ENCODE data around the gene GRB14.
"Not testable (repeated sequence)": the region's sequence is repeated elsewhere in the genome, so short reads cannot be mapped to it uniquely, and the experiment has no call there.

The GRB14 gene

DNA sequence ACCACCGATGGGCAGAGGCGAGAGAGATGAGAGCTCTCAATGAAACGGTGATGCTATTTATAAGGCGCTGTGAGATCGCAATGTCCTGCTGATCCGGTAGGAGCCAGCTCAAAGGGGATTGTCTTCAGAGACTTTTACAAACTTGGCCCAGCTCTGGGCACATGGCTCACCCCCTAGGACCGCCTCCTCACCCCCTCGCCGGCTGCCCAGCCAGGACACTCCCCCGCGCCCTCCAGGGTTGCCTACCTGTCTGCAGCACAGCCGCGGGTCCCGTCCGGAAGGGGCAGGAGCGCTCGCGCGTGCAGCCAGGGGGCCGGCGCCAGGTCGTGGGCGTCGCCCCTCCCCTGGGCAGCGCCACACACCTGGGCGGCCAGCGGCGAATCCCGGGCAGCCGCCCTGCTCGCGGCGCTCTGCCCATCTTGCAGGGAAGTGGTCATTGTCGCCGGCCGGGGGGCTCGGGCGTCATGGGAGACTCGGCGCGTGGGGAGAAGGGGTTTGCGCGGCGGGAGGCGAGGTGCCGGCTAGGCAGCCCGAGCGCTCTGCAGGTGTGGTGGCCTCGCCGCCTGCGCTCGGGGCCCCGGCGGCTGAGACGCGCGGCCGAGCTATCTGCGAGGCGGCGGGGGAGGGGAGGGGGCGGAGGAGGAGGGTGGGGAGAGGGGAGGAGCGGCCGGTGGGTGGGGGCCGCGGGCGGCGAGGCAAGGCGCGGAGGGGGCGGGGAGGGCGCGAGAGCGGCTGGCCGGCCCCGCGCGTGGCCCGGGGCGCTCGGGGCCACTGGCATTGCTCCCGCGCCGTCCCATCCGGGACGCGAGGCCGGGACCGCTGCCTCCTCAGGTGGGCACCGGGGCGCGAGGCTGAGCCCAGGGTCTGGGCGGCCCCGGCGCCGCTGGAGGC, at the start of gene GRB14:
GRB14 (minus strand) TSS at position 610 of the 891 bp plus-strand sequence; CDS start at position 437, 173 bp downstream.
- no peak for DNase-seq

DNA sequence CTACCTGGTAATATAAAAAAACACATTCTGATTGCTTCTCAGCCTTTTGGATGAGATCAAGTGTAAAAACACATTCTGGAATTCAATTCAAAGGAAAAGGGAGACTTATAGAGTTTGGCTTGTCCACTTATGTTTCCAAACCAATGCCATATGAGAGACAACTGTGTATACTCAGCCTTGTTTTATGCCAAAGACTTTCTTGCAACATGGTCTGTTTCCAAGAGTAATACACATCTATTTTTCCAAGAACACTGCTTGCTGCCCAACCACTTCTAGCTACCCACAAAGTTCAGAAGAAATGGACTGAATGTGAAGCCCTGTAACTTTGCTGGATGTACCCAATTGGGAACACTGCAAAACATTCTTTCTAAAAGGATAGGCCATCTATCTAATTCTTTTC, 48.0 kb upstream of the GRB14 start:
- DNase-seq, result no peak

DNA sequence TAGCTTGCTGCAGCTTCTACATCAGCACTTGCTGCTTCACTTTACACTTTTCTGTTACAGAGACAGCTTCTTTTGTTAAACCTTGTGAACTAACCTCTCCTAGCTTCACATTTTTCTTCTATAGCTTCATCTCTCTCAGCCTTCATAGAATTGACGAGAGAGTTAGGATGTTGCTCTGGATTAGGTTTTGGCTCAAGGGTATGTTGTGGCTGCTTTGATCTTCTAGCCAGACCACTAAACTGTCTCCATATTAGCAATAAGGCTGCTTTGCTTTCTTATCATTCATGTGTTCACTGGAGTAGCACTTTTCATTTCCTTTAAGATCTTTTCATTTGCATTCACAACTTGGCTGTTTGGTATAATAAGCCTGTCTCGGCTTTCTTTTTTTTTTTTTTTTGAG, 46.3 kb upstream of the GRB14 start:
- no peak for DNase-seq

DNA sequence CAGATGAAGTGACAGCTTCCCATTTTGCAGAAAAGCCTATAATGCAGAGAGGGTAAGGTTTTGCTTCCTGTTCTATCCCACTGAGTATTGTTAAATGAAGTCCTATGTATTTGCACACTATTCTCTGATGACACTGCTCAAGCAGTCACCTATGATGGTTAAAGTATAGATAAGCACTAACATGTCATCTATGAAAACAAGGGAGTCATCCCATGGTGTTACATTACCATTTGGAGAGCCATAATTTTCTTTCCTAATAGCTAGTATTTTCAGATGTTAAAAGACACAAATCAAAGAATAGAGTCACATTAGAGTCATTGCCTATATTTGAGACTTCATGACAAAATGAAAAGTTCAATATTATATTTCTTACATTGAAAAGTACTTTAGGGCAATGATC, 42.8 kb upstream of the GRB14 start:
- DNase-seq, result no peak

DNA sequence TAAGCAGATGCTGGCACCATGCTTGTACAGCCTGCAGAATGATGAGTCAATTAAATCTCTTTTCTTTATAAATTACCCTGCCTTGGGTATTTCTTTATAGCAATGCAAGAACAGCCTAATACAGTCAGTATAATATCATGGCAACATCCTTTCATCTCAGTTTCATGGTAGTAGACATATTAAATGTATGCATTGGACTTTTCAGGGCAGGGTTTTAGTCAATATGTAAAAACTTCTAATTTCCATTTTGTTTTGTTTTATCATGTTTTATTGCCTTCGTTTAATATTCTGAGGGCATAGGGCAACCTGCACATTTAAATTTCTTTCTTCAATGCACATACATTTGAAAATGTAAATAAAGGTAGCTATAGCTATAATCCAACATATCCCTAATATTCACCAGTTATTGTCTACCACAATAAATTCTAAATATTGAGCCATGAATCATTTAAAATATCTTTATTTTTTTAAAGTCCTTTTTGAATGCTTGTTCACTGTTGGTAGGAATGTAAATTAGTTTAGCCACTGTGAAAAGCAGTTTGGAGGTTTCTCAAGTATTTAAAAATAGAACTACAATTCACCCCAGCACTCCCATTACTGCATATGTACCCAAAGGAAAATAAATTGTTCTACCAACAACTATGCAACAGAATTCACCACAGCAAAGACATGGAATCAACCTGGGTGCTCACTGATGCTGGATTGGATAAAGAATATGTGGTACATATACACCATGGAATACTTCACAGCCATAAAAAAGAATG, 41.8 kb upstream of the GRB14 start:
- DNase-seq, result no peak

DNA sequence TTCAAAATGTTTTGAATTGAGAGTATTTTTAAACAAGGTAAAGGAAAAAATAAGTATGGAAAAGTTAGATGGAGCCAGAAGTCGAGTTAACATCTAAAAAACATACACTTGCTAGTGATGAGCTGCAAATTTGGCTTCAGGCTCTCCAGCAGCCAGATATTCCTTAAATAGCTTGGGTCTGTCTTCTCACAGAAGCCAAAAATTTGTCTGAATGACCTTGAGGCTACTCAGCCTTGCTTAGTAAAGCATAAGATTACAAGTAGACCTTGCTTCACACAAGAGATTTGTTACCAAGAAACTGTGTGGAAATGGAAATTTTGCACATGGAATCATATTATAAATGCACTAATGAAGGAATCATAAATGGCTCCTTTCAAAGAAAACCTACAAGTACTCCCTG, 40.8 kb upstream of the GRB14 start:
- no peak for DNase-seq

DNA sequence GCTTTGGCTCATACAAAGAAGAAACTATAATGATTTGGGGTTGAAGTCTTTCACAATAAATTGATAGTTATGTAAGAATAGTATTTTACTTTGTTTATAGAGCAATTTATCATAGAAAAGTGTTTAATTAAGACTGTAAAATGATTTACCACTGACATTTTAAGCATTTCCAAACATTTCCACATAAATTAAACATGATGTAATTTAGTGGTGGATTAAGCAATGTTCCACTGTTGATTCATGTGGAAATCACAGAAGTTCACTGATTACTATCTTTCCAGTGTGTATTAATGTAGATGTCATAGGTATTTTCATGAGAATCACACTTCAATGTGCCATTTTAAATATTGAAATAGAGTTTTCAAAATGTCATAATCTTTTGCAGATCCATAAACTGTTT, 40.1 kb upstream of the GRB14 start:
- DNase-seq, result no peak

DNA sequence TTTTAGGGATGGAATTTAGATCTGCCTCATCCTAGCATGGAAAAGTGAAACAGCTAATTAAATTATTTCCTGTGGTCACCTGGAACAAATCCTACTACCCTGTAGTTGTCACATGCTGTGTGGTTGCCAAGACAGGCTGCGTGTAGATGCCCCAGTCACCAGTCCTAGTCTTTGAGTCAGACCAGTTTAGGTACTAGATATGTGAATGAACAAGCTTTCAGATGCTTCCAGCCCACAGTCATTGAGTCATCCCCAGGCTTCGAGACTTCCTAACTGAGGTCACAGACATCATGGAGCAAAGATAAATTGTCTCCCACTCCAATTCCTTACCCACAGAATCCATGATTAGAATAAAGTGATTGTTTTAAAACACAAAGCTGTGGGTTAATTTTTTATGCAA, 35.8 kb upstream of the GRB14 start:
- no peak for DNase-seq

DNA sequence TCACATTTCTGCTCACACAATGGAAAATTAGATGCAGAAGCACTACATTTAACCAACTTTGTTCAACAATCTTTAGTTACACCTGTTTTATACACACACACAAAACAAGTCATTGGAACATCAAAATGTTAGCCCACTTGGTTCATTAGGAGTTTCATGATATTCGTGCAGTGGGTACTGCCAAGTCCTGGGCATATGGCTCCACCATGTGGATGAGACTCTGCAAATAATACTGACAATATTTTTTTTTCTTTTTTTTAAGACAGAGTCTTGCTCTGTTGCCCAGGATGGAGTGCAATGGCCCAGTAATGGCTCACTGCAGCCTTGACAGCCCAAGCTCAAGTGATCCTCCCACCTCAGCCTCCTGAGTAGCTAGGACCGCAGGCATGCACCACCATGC, 34.5 kb upstream of the GRB14 start:
- no peak for DNase-seq

DNA sequence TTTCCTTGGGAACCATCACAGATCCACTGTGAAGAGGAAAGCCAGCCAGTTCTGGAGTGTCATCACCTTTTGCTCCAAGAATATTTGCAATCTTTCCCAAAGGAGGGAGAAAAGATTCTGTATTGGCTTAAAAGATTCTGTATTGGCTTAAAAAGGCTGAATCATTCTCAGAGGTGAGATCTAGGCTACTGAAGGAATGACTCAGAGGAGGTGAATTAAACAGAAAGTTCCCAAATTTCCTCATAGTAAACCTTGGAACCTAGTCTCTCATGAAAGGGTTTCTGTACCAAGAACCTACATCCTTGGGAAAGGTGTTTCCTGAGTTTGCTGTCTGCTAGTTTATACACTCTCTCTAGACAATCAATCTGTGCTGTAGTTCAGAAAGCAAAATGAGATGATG, 34.1 kb upstream of the GRB14 start:
- DNase-seq, result no peak

DNA sequence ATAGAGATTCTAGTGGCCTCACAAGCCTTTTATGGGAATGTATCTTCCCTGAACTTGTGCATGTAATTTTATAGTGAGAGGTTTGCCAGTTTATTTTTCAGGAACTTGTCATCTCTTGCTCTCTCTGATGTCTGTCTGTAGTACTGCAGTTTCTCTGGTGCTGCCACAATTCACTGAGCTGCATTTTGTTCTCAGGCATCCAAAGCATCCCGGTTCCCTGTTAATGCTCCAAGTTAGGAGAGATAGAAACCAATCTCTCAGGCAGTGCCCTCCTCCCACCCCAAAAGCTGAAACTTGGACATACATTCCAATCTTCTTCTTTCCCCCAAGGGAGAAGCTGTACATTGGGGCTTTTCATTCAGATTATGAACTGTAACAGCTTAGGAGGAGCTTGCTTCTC, 30.1 kb upstream of the GRB14 start:
- no peak for DNase-seq

DNA sequence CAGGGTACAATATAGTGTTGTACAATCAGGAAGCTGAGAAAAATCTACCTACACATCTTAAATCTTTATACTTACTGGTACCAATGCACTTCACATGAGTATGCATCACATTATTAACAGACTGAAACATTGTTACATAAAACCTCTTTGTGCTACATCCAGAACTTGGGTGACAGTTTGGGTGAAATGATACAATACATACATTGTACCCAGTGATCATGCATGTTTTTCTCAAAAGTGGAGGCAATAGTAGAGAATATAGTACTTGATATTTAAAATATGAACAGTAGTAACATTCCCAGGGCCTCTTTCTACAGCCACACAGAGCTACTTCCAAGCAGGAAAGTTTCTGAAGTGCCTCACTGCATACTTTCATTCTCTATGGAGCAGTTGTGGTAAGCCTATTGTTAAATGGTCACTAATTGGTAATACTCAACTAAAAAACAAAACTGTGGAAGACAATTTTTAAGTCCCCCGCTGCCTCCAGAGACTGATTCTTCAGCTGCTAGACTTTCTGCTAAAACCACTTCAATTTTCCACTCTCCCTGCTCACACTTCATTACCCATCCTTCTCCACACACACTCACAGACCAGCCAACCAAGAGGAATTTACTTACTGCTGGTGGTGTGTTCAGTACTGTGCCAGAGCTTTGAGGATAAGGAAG, 22.9 kb upstream of the GRB14 start:
- DNase-seq, result no peak

DNA sequence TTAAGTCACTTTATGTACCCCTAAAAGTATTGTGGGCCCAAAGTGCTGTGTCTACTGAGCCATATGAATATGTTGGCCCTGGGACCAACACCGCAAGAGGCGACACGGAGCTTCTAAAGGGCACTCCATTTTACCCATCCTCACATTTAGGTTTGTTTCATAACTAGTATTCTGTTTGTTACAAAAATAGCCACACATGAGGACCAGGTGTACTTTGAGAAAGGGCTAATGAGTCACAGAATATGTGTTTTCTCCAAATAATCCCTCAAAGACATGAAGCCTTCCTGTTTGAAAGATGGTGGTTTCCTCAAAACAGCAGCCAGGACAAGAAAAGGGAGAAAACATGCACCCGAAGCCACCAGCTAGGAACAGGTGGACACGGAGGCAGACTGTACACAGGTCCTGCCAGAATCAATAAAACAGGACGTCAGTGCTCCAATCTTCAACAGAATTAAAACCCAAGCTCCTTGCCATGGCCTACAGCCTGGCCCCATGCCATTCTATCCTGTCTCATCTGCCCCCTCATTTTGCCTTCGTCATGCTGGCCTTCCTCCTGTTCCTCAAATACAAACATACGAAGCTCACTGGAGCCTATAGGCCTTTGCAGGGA, 21.8 kb upstream of the GRB14 start:
- no peak for DNase-seq

DNA sequence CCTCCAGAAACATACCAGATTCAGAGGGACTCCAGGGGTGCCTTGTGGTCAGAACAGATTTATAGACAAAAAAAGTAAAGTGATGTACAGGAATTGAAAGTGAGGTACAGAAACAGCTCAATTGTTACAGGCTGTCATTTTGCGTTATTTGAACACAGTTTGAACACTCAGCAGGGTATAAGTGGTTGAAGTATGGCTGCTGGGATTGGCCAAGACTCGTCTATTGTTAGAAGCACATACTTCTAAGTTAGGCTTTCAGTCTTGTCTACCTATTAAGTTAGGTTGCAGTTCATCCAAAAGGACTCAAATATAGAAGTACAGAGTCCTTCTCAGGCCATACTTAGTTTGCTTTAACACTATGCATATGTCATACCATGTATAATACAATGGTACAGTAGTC, 21.0 kb upstream of the GRB14 start:
- DNase-seq, result no peak

DNA sequence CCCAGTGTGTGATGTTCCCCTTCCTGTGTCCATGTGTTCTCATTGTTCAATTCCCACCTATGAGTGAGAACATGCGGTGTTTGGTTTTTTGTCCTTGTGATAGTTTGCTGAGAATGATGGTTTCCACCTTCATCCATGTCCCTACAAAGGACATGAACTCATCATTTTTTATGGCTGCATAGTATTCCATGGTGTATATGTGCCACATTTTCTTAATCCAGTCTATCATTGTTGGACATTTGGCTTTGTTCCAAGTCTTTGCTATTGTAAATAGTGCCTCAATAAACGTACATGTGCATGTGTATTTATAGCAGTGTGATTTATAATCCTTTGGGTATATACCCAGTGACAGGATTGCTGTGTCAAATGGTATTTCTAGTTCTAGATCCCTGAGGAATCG, 7.0 kb upstream of the GRB14 start:
- not testable (repeated sequence) for DNase-seq

DNA sequence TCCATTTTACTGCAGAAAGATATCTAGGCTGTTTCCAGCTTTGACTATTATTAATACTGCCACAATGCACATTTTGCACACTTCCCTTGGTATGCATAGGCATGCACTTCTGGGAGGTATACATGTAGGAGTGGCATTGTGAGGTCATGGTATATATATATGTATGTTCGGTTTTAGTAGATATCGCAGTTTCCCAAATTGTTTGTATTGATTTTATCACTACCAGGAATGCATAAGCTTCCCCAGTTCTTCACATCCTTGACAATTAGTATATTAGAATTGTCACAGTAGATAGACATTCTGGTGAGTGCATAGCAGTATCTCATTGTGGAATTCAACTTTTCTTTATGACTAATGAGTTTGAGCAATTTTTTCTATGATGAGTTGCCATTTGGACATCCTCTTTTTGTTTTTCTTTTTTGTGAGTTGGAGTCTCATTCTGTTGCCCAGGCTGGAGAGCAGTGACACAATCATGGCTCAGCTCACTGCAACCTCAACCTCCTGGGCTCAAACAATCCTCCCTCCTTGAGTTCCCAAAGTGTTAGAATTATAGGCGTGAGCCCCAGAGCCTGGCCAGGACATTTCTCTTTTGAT, 4.2 kb upstream of the GRB14 start:
- no peak for DNase-seq

DNA sequence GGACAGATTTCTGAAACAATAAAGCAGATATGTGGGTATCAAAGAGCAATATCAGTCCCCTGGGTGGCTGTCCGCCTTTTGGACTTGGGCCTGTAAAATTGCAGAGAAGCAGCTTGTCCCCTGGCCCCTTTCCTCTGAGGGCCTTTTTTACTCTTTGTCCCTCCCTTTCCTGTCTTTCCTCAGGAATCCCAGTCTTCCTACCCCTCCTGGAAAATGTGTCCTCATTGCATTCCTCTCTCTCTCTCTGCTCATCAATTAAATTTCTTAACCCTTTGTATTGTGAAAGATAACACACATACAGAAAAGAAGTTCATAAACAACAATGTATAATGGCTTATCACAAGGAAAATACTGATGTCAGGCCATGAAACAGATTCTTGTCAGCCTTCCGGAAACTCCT, 3.0 kb upstream of the GRB14 start:
- no peak for DNase-seq

DNA sequence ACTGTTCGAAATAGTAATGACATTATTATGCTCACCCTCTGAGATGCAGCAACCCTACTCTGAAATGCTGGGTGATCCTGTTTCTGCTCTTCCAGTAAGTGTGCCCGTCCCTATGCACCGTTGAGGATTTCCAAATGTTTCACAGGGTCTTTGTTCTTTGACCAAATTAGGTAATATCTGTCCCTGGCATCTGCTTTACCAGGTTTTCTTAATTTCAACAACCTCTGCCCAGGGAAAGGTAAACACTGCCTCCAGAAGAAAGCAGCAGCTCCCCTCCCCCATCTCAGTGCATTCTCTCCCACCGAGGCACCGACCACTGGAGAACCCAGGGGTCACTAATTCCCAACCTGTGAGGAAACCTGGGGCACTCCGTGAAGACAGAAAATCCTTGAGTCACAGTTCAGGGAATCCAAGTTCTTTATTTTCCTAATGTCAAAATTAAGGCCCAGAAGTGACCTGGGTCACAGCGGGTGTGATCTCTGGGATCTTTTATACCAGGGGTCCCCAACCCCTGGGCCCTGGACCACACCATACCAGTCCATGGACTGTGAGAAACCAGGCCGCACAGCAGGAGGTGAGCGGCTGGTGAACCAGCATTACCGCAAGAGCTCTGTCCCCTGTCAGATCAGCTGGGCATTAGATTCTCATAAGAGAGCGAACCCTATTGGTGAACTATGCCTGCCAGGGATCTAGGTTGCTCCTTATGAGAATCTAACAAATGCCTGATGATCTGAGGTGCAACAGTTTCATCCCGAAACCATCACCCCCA, 1.2 kb upstream of the GRB14 start:
- DNase-seq, result no peak

DNA sequence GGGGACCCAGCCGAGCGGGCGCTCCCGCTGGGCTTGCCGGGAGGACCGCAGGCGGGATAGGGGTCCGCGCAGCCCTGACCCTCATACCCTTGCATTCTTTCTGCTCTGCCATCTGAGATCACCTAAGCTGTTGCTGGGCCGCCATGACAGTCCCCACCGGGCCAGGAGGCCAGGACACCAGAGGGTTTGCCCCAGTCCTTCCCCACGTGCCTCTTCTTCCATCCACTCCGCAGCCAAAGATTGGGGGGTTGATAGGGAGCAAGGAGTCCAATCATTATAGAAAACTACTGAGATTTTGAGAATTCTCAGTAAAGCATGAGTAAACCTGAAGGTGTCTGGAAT, 453 bp upstream of the GRB14 start:
- no peak for DNase-seq

DNA sequence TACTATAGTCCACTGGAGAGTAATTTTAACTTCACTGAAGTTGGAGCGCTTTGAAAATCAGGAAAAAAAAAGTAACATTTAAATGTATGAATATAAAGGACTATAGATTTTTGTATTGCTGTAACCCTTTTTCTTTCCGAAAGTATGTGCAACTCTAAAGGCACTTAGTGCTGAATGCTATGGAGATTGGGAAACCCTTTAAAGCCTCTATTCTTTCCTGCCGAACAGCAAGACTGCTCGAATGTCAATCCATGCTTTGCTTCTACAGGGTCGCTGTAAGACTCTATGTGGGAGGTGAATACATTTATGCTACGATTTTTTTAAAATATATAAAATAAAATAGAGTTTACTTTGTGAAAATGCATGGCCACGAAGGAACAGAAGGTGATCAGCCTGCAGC, 825 bp downstream of the GRB14 start:
- no peak for DNase-seq

DNA sequence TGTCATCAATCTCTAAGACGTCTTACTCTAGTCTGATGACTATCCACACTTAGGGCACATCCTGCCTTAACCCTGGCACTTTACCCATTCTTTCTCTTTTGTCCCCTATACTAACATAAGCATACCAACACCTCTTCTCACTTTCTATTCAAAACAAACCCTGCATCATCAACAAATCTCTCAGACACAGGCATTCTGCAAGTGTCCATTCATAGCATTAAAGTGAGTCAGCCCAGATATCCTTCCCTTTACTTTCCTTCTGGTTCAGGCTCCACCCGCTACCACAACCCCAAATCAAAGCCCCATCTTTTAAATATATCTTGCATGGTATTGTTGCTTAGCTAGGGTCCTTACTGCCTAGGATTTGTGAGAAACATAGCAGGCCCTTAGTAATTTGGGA, 3.8 kb downstream of the GRB14 start:
- no peak for DNase-seq

DNA sequence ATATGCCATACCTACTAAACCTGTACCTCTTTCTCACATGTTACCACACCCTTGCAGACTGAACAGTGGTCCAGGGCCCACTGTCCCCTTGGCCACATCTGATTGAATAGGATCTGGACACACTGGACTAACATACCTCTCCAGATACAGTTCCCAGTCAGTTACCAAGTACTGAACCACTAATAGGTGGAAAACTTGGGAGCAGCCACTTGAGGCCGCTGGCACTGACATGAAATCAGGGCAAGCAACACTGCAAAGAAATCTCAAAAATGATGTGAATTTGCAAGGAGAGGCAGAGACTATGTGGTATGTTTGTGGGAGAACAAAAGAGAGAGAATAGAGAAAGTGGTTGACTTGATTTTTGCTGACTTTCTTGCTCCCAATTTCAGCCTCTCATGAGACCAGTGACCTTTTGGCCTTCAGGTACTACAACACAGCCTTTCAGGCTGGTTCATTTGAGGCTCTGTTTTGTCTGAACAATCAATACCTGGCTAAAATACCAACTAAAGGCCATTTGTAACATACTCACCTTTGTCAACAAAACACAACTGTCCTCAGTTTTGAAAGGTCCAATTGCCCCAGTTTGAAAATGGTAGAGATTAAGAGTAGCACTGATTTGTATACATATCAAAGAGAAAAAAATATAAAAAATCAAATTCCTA, 7.8 kb downstream of the GRB14 start:
- no peak for DNase-seq

Measured in cerebellar nuclear complex (tissue), 1 donor.